Activated CD4-positive, alpha-beta T cell treated with anti-CD3 and anti-CD28 coated beads, Interleukin-2, amount 10 ng/mL, durations not matched to agents 7 days and 5 days (primary cell): ENCODE data around the gene KRT78. TPM values are rescaled to one million over a fixed set of nuclear protein-coding genes. Genes with fewer than 3 reads are reported as not detected.

ENCODE experiments used
- CTCF ChIA-PET: fragments of 350-600 bp; sonication (Branson Sonifier 250); formaldehyde crosslinking; loops from one replicate; lab custom pipeline; 2021; ENCODE audit warnings: antibody characterized with exemption; lab: Charles Lee
- POLR2A ChIA-PET: fragments of 350-600 bp; sonication (Branson Sonifier 250); formaldehyde crosslinking; loops from one replicate; lab custom pipeline; 2021; ENCODE audit warnings: antibody characterized with exemption; lab: Charles Lee
- DNase-seq: peaks from one replicate; pipeline ENCODE4 v3.0.0-alpha.2; 2020
- H3K27ac Mint-ChIP-seq: one replicate; pipeline ENCODE4 v1.8.0; 2021; ENCODE audit warnings: mild to moderate bottlenecking, moderate library complexity, mixed read lengths
- H3K27me3 Mint-ChIP-seq: one replicate; pipeline ENCODE4 v1.8.0; 2021; ENCODE audit warnings: mixed read lengths
- H3K36me3 Mint-ChIP-seq: one replicate; pipeline ENCODE4 v1.8.0; 2021; ENCODE audit warnings: low read depth, mixed read lengths
- H3K4me1 Mint-ChIP-seq: one replicate; pipeline ENCODE4 v1.8.0; 2021; ENCODE audit warnings: mixed read lengths
- H3K4me3 Mint-ChIP-seq: one replicate; pipeline ENCODE4 v1.8.0; 2021; ENCODE audit warnings: mild to moderate bottlenecking, moderate library complexity, mixed read lengths
- H3K9me3 Mint-ChIP-seq: one replicate; pipeline ENCODE4 v1.8.0; 2021; ENCODE audit warnings: mixed read lengths
- total RNA-seq, 2 experiments: library from RNA; stranded (reverse); gene quantifications; one replicate each; pipeline ENCODE4 v1.2.3, GENCODE V29; 2021

KRT78 gene
- total RNA-seq, 2 experiments from 2014 or later: not detected

GRCh38 chr12:52833922-52834726 is 14.7 kb downstream of the KRT78 start, which contains the start of gene KRT79:
Gene KRT79, minus strand, starts transcription at chr12:52834311. Its CDS starts 51 bp downstream, at chr12:52834260.
- CTCF ChIA-PET: interaction anchor here (1.3 kb wide), 1 partner anchor 39 kb away, joined by 3 read pairs; no protein-coding TSS in a partner anchor
- Mint-ChIP-seq H3K4me3 (no peak within 1 kb of the TSS), H3K27ac (no peak within 1 kb of the TSS), H3K27me3 (no peaks in the 10 kb centered on the region), H3K9me3 (no peaks in the 10 kb centered on the region), H3K4me1 (peaks cover 22% of the 10 kb centered on the region), H3K36me3 (no peaks in the 10 kb centered on the region)
- POLR2A ChIA-PET: no interaction called here
- no peak for DNase-seq

DNA sequence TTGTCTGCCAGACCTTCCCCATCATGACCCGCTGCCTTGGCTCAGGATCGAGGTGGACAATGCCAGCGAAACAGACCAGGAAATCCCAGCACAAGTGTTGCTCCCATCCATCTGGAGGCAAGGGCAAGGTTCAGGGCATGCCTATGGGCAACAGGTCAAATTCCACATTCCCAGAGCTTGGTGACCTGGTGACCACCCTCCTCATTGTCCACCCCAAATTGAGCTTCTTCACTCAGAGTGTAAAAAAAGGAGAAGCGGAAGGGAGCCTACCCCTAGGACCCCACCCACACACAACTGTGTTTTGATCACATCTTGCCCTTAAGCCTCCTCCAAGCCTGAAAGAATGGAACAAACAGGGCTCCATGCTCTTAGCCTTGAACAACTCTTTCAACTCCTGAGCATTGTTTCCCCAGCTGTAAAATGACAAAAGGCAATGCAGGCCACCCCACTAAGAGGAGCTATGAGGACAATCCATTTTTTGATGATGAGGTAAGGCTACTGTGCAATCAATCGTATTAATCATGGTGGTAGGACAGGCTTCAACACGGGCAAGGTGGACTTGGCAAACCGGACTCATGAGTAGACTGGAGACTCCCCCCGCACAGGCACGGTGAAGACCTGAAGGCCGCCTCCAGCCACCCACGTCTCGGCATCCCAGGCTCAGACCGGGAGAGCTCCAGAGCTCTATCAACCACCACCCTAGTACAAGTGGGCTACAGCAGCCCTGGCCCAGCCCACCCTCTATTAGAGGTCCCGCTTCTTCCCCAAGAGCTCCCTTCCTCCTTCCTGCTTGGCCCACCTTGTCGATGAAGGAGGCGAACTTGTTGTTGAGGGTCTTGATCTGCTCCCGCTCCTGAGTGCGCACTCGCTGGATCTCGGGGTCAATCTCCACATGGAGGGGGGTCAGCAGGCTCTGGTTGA is 15.5 kb downstream of the KRT78 start:
- Mint-ChIP-seq H3K36me3 (no peaks in the 10 kb centered on the region), H3K9me3 (no peaks in the 10 kb centered on the region), H3K4me1 (peaks cover 24% of the 10 kb centered on the region), H3K4me3 (no peak overlapping the region), H3K27ac (no peak overlapping the region), H3K27me3 (no peaks in the 10 kb centered on the region)
- POLR2A ChIA-PET: no interaction called here
- CTCF ChIA-PET: interaction anchor here (0.6 to 1.3 kb wide), 2 partner anchors 40 to 550 kb away, joined by 3 read pairs; no protein-coding TSS in a partner anchor
- DNase-seq: no peak

DNA sequence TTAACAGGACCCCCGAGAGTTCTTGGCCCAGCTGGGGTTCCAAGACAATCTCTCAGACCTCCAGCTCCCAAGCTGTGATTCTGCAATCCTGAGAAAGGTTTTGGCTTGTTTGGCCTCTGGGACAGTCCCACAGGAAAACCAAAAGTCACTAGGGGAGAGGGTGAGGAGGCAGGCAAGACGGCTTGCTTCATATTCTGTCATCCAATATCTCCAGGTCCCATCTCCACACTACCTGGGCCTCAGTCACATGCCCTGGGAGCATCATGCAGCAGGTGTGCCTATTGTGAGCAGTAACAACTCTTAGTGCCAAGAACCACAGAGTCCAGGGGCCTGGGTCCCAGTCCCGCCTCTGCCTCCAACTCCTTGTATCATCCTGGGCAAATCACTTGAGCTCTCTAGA is 16.3 kb downstream of the KRT78 start:
- Mint-ChIP-seq H3K27me3 (no peaks in the 10 kb centered on the region), H3K36me3 (no peaks in the 10 kb centered on the region), H3K27ac (no peak overlapping the region), H3K9me3 (no peaks in the 10 kb centered on the region), H3K4me1 (peaks cover 22% of the 10 kb centered on the region), H3K4me3 (no peak overlapping the region)
- POLR2A ChIA-PET: no interaction called here
- CTCF ChIA-PET: interaction anchor here (1.3 kb wide), 1 partner anchor 41 kb away, joined by 3 read pairs; no protein-coding TSS in a partner anchor
- DNase-seq: no peak

DNA sequence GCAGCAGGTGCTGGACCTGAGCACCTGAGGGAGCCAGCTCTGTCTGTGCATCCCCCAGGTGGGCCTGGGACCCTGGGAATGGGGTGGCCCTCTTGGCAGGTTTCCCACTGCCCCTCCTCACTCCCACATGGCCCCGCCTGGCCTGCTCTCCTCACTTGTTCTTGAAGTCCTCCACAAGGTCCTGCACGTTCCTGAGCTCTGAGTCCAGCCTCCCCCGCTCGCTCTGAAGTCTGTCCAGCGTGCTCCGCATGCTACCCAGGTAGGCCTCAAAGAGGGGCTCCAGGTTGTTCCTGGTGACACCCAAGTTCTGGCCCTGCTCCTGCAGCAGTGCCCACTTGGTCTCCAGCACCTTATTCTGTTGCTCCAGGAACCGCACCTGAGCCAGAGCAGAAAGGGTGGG is 17.5 kb downstream of the KRT78 start:
- Mint-ChIP-seq H3K27ac (no peak overlapping the region), H3K4me3 (no peak overlapping the region), H3K27me3 (no peaks in the 10 kb centered on the region), H3K9me3 (no peaks in the 10 kb centered on the region), H3K4me1 (peaks cover 12% of the 10 kb centered on the region), H3K36me3 (no peaks in the 10 kb centered on the region)
- DNase-seq: no peak
- ChIA-PET POLR2A (no interaction called here), CTCF (no interaction called here)

DNA sequence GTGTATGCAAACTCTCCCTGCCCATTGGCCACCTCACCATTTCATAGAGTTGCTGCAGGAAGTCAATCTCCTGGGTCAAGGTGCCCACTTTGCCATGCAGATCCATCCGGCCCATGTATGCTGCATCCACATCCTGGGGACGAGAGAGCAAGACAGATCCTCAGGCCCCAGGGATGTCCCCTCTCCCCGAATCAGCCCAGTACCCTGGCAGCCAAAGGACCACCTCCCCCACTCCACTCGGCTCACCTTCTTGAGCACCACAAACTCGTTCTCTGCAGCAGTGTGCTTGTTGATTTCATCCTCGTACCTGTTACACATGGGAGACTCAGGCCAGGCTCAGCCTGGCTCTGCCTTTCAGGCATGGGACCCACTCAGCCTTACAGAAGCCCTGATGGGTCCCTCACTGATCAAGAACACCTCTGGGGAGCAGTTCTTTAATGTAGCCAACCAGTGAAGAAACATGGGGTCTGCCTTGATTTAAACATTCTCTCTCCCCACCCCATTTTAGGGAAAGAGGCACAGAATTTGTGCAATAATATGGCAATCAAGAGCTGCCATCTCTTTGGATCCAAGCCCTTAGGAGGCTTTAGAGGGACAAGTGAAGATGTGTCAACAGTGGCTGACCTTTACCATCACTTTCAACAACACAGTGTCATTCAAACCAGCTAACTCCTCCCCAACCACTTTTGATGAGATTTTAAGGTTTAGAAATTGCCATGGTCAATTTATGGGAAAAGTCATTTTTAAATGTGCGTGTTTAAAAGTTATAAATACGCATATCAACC is 18.6 kb downstream of the KRT78 start:
- ChIA-PET POLR2A (no interaction called here), CTCF (no interaction called here)
- no peak overlapping the region for H3K27ac Mint-ChIP-seq
- no peaks in the 10 kb centered on the region for H3K9me3 Mint-ChIP-seq
- peaks cover 3% of the 10 kb centered on the region for H3K4me1 Mint-ChIP-seq
- no peak for DNase-seq
- no peak overlapping the region for H3K4me3 Mint-ChIP-seq
- H3K27me3 Mint-ChIP-seq: no peaks in the 10 kb centered on the region
- no peaks in the 10 kb centered on the region for H3K36me3 Mint-ChIP-seq

DNA sequence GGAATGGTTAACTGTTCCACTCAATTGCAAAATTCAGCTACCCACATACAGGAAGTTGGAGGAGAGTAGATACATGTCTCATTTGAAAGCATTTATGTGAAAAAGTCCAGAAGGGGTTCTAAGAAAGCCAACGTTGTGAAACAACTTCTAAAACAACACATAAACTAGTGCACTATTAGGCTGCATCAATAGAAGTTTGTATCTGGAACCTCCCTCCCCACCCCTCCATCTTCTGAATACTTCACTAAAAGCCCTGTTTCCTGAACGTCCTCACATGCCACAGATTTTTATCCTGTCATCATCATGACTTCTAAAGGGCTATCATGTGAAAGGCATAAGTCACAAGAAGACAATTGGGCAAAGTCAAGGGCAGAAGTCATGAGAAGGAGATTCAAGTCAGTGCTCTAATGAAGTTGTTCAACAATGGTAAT is 20.2 kb downstream of the KRT78 start:
- Mint-ChIP-seq H3K36me3 (no peaks in the 10 kb centered on the region), H3K27ac (no peak overlapping the region), H3K9me3 (no peaks in the 10 kb centered on the region), H3K27me3 (no peaks in the 10 kb centered on the region), H3K4me1 (peaks cover 2% of the 10 kb centered on the region), H3K4me3 (no peak overlapping the region)
- ChIA-PET CTCF (interaction anchor here (1.4 kb wide), 1 partner anchor 51 kb away, joined by 3 read pairs; no protein-coding TSS in a partner anchor), POLR2A (interaction anchor here (0.9 kb wide), 1 partner anchor 11 kb away, joined by 3 read pairs; no protein-coding TSS in a partner anchor)
- DNase-seq: no peak

DNA sequence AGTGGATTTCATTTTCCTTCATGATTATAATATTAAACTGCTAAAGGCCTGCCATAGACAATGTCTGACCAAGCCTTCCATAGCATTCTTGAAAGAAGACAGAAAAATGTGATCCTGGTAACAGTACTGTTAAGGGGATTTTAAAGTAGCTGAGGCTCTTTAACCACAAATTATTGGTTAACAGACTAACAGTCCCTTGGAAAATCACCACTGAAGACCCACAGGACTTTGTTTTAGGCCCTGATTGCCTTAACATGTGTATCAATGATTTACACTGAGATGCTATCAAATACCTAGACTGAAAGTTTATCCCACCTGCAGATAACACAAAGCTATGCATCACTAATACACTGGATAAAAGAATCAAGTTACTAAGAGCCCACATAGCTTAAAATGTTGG is 20.6 kb downstream of the KRT78 start:
- Mint-ChIP-seq H3K4me1 (peaks cover 2% of the 10 kb centered on the region), H3K4me3 (no peak overlapping the region), H3K9me3 (no peaks in the 10 kb centered on the region), H3K36me3 (no peaks in the 10 kb centered on the region), H3K27me3 (no peaks in the 10 kb centered on the region), H3K27ac (no peak overlapping the region)
- ChIA-PET CTCF (interaction anchor here (1.4 kb wide), 1 partner anchor 51 kb away, joined by 3 read pairs; no protein-coding TSS in a partner anchor), POLR2A (interaction anchor here (0.9 kb wide), 1 partner anchor 10 kb away, joined by 3 read pairs; no protein-coding TSS in a partner anchor)
- DNase-seq: no peak

DNA sequence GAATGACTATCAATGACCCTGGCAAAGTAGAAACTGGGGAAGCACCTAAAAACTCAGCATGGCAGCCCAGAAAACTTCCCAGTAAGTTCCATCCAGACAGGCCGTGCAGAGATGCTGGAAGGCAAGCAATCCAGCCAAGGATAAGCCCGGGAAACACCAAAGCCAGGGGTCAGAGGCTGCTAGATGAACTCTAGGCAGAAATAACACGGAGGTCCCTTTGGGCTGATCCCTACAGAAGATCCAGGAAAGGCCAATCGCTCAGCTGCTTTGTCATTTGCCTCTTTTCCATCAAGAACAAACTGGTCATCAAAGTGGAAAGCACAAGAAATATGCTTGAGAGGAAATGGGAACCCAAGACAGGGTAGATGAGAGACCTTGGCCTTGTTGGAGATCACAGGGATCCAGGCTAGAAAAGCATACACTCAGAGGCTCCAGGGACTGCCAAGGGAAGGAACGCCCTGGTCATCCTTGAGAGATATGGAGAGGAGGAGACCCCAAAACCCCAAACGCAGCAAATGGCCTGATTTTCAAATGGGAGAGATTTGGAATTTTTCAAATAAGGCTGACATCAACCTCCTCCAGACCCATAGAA is 21.2 kb downstream of the KRT78 start:
- CTCF ChIA-PET: interaction anchor here (1.4 kb wide), 1 partner anchor 52 kb away, joined by 3 read pairs; no protein-coding TSS in a partner anchor

DNA sequence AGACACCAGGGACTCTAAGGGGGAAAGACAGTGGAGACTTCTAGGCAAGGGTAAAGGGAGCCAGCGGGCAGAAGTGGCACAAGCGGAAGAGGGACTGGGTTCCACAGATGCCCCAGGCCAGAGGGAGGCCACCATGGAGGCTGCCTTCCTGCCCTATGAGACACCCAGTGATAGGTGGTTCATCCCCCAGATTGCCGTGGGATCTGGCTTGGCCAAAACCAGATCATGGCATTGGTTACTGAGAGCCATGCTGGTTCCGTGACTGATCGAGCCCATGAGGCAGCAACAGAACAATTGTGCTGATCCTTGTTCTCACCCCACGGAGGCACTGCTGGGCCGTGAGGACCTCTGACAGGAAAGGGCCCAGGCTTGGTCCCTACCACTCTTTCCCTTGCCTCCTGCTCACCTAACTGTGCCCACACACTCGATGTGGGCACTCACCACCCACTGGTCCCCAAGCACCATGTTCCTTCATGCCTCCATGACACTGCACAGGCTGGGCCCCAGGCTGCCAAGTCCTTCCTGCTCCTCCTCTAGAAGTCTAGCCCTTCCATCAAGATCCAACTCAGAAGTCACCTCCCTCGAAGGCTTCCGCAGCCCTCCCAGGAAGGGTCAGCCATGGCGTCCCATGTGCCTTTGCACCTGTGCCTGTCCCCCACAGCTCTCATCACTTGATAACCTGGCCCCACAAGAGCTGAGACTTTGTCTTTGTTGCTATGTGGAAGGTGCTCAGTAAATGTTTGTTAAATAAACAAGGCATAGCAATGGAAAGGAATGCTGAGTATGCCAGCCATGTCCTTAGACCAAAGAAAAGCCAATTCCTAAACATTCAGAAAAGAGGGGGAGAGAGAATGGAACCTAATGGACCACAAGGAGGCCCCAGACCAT is 21.9 kb downstream of the KRT78 start:
- no peak overlapping the region for H3K4me3 Mint-ChIP-seq
- no peak for DNase-seq
- no peaks in the 10 kb centered on the region for H3K36me3 Mint-ChIP-seq
- no peaks in the 10 kb centered on the region for H3K27me3 Mint-ChIP-seq
- H3K4me1 Mint-ChIP-seq: peaks cover 2% of the 10 kb centered on the region
- H3K27ac Mint-ChIP-seq: no peak overlapping the region
- ChIA-PET CTCF (no interaction called here), POLR2A (interaction anchor here (0.6 kb wide), 1 partner anchor 70 kb away, joined by 6 read pairs; no protein-coding TSS in a partner anchor)
- no peaks in the 10 kb centered on the region for H3K9me3 Mint-ChIP-seq

More for the DNA sequence above, 21.2 kb downstream of the KRT78 start:
- H3K4me3 Mint-ChIP-seq: no peak overlapping the region
- H3K36me3 Mint-ChIP-seq: no peaks in the 10 kb centered on the region
- no peak overlapping the region for H3K27ac Mint-ChIP-seq
- DNase-seq: no peak
- no peaks in the 10 kb centered on the region for H3K9me3 Mint-ChIP-seq
- POLR2A ChIA-PET: no interaction called here
- peaks cover 2% of the 10 kb centered on the region for H3K4me1 Mint-ChIP-seq
- no peaks in the 10 kb centered on the region for H3K27me3 Mint-ChIP-seq

DNA sequence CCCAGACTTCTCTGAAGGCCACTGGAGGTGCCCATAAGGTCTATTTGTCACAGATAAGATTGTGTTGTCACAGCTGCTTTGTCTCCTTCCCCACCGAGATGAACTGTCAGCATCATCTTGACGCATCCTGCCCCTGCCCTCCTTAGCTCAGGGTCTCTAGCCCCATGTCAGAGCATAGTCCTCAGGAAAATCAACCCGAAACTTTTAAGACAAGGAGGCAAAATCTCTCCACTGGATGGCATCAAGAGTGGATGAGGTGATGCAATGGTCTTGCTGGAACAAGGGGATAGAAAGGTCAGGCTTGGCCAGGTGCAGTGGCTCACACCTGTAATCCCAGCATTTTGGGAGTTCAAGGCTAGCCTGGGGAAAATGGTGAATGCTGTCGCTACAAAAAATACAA is 22.8 kb downstream of the KRT78 start:
- H3K27me3 Mint-ChIP-seq: no peaks in the 10 kb centered on the region
- ChIA-PET POLR2A (interaction anchor here (0.6 kb wide), 1 partner anchor 240 kb away, joined by 4 read pairs; no protein-coding TSS in a partner anchor), CTCF (interaction anchor here (1.0 kb wide), 1 partner anchor 20 kb away, joined by 3 read pairs; no protein-coding TSS in a partner anchor)
- no peaks in the 10 kb centered on the region for H3K9me3 Mint-ChIP-seq
- H3K27ac Mint-ChIP-seq: no peak overlapping the region
- no peak for DNase-seq
- no peaks in the 10 kb centered on the region for H3K36me3 Mint-ChIP-seq
- H3K4me3 Mint-ChIP-seq: no peak overlapping the region
- H3K4me1 Mint-ChIP-seq: peaks cover 2% of the 10 kb centered on the region
